Measurements from ENCODE around the gene GPA33.

DNA sequence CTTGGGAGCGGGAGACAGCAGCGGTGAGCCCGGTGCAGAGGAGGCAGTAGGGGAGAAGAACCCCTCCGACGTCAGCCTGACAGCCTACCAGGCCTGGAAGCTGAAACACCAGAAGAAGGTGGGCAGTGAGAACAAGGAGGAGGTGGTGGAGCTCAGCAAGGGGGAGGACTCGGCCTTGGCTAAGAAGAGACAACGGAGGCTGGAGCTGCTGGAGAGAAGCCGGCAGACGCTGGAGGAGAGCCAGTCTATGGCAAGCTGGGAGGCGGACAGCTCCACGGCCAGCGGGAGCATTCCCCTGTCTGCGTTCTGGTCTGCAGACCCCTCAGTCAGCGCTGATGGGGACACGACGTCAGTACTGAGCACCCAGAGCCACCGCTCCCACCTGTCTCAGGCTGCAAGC lies 36.6 kb upstream of the GPA33 start:
- TF ChIP-seq, protein P1, sequence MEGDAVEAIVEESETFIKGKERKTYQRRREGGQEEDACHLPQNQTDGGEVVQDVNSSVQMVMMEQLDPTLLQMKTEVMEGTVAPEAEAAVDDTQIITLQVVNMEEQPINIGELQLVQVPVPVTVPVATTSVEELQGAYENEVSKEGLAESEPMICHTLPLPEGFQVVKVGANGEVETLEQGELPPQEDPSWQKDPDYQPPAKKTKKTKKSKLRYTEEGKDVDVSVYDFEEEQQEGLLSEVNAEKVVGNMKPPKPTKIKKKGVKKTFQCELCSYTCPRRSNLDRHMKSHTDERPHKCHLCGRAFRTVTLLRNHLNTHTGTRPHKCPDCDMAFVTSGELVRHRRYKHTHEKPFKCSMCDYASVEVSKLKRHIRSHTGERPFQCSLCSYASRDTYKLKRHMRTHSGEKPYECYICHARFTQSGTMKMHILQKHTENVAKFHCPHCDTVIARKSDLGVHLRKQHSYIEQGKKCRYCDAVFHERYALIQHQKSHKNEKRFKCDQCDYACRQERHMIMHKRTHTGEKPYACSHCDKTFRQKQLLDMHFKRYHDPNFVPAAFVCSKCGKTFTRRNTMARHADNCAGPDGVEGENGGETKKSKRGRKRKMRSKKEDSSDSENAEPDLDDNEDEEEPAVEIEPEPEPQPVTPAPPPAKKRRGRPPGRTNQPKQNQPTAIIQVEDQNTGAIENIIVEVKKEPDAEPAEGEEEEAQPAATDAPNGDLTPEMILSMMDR (optimal IDR thresholded peaks at IDR 0.05 in 1 of 3, IDR thresholded peaks at IDR 0.05 in 1 of 3, conservative IDR thresholded peaks at IDR 0.05 in 1 of 3; ENCODE audit: extremely low read depth in 1 of 3, insufficient read depth in 2 of 3, low read length in 3 of 3): no peak
- no peak for TF ChIP-seq EZH2 (IDR thresholded peaks at IDR 0.05; ENCODE audit: low read length)

Measured in keratinocyte (primary cell).